GM18861 (cell line): Measurements from ENCODE around the gene SLC6A9.

ENCODE experiments used
- ATAC-seq: cut with Tn5 transposase; IDR thresholded peaks from one replicate; pipeline ENCODE4 v1.9.1; 2021; ENCODE audit not compliant: unreplicated experiment

SLC6A9 gene

GRCh38 chr1:44049839-44050238, 18.6 kb upstream of the SLC6A9 start:
- ATAC-seq = no peak

DNA sequence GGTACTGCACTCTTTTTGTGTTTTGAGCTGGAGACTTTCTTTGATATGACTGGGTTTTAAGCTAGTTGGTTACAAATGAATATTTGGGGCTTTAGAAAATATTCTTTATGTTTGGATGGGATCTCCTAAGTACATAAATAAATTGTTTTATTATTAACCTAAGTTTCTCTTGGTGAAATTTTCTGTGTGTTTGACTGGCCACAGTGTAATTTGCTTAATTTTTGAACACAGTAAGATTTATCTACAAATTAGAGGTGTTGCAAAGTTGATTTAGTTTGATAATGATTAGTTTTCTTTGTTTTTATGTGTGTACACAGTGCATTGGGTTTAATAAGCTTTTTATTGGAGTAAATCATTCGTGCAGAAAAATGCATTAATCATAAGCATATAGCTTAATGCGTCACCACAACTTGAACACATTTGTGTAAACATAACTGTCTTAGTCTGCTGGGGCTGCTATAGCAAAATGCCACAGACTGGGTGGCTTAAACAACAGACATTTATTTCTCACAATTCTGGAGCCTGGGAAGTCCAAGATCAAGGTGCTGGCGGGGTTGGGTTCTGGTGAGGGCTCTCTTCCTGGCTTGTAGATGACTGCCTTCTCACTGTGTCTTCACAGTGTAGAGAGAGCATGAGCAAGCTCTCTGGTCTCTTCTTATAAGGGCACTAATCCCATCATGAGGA, 17.4 kb upstream of the SLC6A9 start:
- no peak for ATAC-seq

DNA sequence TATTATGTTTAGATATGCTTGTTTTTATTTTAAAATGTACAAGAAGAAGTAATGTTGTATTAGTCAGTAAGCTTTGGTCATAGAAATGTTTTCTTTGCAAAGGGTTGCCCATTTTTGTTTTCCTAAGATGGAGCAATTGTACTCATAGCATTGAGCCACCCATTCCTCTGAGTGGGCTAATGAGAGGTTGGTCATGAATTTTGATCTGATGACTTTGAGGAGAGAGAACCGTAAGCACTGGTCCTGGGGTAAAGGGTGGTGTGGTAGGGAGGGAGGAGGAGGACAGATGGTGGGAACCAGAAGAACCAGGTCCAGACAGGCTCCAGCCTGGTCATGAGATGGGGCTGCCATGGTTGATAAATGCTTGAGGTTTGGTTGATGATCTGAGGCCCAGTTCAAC, 15.9 kb upstream of the SLC6A9 start:
- ATAC-seq = no peak

- no peak for ATAC-seq
Observed at GRCh38 chr1:44045064-44045463, 13.8 kb upstream of the SLC6A9 start.

- no peak for ATAC-seq
Observed at GRCh38 chr1:44044071-44044801, 13.0 kb upstream of the SLC6A9 start.

DNA sequence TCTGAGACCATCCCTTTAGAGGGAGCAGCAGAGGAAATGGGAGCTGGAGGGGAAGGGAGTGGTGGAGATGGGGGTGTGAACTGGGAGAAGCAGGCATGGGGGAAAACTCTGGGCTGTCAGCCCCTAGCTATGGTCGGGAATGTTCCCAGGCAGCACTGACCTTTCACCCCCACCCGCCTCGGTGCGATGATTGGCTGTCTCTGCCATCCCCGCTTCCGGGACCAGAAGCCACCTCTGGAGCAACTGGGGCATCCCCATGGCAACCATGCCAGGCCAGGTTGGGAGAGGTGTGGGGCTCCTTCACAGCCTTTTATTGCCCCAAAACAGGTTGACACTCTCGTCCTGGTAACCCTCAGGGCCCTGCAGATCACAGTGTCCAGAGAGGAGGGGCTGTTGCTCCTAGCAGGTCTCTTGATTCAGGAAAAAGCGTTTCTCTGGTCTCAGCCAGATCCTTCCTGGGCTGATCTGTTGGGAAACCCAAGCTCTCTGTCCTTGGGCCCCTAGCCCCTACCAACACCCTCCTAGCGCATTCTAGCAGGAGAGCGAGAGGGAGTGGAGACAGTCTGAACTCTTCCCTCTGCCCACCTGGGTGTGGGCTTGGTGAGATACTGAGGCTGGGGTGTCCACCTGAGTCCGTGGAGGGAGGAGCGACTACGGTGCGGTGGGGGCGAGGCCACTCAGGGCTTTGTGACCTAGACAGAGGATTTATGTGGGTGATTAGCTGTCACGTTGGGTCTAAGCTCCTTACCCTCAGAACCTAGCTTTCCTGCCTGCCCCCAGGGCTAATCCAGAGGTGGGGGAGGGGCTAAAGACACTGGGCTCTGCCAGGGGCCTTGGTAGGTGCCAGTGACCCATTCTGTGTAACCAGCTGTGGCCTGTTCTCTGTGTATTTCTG, 12.2 kb upstream of the SLC6A9 start:
- ATAC-seq = no peak

DNA sequence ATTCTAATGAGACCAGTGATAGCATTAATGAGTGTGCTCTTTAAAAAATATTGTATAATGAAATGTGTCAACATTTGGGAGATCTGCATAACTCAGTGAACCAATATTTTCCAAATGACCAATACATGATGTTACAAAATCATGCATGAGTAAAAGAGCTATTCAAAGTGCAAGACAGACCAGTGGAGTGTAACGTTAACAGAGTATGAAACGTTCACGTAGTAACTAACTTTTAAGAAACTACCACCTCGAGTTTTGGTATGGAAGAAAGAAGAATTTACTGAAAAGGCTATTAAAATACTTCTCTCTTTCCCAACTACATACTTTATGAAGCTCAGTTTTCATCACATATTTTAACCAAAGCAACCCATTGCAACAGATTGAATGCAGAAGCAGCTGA, 9.6 kb upstream of the SLC6A9 start:
- no peak for ATAC-seq

DNA sequence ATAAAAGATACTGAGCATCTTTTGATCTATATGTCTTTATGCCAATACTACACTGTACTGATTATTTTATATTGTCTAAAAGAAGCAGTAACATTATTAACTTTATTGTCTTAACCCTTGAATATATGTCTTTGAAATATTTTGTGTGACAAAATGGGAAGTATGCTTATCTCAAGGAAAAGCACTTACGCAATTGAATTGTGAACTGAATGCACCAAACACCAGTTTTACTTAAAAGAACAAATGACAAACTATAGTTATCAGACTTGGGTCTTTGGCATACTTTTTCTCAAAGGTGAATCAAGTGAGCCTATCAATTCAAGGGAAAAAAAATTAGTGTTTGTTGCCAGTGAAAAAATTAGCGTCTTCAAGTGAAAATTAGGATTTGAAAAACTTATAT, 9.2 kb upstream of the SLC6A9 start:
- ATAC-seq = no peak

- ATAC-seq = no peak
Observed at GRCh38 chr1:44038876-44039657, 7.8 kb upstream of the SLC6A9 start.

GRCh38 chr1:44037154-44037553, 5.9 kb upstream of the SLC6A9 start:
- ATAC-seq = no peak

DNA sequence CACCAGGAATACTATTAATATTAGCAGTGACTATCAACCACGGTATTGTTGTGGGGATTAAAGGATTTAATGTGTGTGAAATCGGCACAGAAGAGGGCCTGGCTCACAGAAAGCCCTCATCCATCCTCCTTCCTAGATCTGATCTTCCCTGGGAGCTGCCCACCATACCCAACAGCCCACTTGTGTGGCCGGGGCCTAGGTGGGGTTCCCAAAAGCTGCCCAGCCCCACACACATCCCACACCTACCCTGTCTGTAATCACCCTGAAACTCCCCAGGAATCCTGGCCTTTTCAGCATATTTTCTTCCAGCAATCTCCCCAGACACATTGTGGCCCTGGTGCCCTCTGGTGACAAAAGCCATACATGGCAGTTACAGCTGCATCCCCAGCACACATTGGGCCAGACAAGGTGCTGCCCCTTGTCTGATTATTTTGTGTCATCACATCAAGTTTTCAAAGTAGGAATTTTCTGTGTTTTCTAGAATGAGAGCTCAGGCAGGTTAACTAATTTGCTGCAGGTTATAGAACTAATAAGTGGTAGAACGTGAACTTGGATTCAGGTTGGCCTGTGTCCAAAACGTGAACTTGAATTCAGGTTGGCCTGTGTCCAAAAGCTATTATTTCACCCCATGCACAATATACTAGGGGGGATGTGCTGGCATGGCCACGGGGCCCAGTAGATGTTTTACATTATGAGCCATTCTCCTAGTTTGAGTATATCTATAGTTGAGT, 5.3 kb upstream of the SLC6A9 start:
- ATAC-seq = no peak

DNA sequence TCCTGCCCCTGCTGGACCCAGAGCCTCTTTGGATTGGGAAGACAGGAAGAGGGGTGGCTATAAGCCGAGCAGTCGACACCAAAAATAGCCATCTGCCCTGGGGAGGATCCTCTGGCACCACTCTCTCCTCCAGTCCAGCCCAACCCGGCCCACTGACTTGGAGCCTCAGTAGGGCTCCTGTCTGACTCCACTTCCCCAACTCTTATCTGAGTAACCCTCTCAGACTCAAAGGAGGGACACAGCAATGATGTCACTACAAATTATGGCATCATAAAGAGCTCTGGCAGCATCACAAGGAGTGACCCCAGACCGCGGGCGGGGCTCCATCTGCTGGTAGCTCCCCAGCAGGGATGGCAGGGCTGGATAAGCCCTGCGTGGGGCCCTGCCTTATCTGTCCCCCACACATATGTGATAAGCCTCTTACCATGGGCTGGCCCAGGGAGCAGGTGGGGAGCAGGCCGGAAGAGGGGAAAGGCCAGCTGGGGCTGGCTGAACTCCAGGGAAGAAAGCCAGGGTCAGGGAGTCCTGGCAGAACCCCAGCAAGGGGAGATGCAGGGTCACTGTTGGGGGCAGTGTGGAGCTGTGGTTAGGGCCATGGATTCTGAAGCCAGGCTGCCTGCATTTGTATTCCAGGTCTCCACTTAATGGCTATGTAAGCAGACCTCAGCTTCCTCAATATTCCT, 4.6 kb upstream of the SLC6A9 start:
- no peak for ATAC-seq

DNA sequence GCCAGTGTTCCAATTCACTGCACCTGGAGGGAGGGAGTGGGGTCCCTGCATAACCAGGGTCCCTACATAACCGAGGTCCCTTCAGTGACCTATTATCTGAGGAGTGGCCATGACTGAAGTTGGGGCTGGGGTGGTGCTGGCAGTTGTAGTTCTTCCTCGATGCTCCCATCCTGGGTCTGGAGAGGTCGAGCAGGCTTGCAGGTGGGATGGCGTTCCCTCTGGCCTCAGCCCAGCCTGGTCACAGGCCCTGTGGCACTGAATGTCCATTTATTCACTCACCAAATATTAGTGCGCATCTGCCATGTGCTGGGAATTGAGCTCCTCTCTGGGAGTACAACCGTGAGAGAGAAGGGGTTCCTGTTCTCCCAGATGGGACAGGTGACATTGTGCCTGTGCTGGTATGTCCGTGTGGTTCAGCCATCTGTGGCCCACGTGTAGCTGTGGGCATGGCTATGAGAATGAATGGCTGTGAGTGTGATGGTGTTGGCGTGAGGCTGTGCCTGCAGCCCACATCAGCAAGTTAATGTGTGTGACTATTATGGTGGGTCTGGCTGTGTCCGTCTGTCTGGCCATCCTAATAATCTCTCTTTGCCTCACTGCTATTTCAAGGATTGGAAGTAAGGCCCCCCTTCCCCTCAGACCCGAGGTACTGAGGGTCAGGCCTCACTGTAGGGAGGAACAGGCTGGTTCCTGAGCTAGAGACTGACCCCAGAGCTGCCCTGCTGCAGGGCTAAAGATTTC, 3.9 kb upstream of the SLC6A9 start:
- no peak for ATAC-seq

- ATAC-seq = no peak
Observed at GRCh38 chr1:44034423-44034822, 3.2 kb upstream of the SLC6A9 start.

- ATAC-seq = no peak
Observed at GRCh38 chr1:44033756-44034155, 2.5 kb upstream of the SLC6A9 start.

DNA sequence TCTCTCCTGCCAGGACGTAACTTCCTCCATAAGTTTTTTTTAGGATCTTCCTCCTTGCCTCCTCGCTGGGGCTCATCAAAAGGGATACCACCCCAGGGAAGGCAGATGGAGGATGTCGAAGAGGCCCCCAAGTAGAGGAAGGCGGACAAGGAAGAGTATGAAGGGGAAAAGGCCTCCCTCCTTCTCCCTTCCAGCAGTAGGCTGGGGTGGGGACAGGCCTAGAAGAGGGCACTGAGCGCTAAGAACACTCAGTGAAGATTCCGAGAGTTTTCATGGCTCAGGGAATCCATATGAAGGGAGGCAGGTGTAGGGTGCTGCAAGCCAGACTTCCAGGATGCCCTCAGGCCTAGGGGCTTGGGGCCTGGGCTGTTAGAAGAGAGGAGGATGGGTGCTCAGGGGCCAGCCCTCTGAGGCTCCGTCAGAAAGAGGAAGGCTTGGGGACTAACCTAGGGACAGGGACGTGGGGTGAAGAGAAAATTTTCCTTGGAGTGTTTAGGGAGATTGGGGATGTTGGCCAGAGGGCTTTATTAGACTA, 1.8 kb upstream of the SLC6A9 start:
- ATAC-seq = no peak

DNA sequence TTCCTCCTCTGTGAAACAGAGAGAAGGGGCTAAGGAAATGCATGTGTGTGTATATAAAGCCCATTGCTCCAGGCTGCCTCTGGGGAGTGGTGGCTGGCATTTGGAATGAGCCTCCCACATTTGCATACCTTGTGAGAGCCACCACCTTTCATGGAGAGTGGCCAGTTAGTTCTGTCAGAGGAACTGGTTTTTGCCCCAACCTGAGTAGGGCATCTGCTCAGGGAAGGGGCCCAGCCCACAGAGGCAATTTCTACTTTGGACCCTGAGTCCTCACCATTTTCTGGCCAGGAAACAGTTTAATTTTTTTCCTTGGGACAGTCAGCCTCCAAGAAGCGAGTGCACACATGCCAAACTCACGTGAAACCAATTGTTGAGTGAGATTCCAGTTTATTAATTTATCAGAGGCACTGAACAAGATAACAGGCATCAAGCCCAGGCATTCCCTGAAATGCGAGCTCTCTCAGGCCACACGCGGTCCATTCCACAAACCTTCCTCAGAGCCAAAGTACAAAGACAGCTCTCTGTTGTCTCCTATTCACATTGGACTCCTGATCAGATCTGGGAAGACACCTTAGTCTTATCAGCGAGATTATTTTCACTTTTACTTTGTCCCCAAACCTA, 1.0 kb upstream of the SLC6A9 start:
- ATAC-seq = no peak

GRCh38 chr1:44030605-44031251, 534 bp downstream of the SLC6A9 start:
- ATAC-seq = no peak
